Stimulated activated CD8-positive, alpha-beta memory T cell treated with anti-CD3 and anti-CD28 coated beads, Interleukin-4, amount 100 ng/mL, for 1 hour (primary cell): Measurements from ENCODE around the gene DLL4.
A peak's percentile ranks its signal among the peaks of the same experiment; 100 is the strongest.

Experiments
- DNase-seq, 2 donors: peaks; one replicate each; pipeline ENCODE4 v3.0.0-alpha.2; 2020; ENCODE audit warnings: low read depth in 2 of 2, low spot score in 1 of 2

DLL4 gene

DNA sequence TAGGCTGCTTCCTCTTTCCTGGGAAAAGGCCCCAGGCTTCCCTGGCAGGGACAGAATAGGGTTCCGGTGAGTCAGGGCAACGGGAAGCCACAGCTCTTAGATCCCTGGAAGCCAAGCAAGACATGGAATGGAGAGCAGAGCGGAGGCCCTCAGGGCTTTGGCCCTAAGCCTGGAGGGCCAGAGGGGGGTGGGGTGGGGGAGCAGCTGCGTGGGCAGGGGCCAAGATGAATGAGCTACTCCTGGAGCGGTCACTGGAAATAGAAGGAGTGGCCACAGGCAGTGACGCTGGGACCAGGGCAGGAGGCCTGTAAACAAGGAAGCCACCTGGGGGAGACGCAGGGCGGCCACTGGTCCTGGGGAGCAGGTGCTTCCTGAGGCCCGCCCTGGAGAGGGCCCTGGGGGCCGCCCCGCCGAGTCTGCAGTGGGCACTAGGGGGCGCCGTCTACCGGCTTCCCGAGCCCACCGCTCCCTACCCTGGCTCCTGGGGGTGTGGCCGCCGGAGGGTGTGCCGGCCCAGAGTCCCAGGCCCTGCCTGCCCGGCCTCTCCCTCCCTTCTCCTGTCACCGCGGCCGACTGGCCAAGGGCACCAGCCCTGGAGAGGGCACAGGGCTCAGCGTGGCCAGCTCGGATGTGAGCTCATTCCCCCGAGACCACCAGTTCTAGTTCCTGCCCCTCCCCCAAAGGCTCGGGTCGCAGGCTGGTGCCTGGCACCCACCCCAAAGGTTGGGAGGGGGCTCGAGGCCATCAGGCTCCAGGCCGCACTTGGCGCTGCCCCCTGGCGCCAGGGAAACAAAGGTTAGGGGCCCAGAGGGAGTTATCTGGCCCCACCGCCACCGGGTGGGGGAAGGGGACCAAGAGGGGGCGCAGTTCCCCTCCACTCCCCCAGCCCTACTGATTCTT is 22.8 kb upstream of the DLL4 start:
- DNase-seq: peak in 1 of 2 donors; percentile 60

DNA sequence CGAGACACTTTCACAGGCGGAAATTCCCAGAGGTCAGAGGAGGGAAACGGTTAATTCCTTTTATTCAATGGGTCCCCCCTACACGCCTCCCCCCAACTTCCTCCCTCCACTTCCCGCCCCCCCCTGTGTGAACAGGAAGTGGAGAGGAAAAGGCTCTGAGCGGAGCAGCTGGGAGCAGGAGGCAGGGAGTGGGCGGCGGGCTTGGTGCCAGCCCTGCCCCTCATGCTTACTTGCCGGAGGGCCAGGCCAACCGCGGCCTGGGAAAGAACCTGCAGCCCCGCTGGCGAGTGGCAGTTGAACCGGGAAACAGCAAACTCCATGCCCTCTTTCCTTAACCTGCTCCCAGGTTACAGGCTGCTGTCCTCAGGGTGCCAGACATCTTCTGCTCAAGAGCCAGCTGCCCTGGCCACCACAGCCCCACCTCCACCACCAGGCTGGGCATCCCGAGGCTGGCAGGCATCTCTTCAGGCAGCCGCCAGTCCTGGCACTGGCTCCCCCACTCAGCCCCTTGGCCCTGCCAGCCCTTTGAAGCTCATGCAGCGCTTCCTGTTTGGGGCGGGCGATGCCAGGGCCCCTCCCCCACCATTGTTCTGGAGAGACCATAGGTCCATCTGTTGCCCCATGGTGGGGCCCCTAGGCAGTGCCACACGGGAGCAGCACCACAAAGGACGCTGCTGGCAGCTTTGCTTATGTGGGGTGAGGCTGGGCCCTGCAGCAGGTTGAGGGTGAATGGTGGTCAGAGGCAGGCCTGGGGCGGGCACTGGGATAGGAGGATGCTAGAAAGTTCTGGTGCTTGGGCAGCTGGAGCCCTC is 21.9 kb upstream of the DLL4 start:
- no peak for DNase-seq

DNA sequence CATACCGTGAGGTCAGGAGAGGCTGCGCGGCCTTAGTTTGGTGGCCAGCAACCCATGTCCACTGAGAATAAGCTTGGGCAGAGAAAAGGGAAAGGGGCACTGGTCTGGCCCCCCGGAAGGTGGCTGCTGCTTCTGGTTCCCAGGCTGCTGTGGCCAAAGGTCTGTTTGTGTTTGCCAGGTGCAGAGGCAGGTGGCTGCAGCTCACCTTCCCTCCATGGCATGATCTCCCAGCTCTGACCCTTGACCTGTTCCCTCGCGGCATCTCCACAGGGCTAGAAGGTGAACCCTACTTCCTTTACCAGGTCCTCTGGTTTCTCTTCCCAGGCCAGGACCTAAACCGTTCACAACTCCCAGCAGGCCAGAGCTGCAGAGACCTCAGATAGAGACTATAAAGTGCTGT is 21.0 kb upstream of the DLL4 start:
- DNase-seq: no peak

DNA sequence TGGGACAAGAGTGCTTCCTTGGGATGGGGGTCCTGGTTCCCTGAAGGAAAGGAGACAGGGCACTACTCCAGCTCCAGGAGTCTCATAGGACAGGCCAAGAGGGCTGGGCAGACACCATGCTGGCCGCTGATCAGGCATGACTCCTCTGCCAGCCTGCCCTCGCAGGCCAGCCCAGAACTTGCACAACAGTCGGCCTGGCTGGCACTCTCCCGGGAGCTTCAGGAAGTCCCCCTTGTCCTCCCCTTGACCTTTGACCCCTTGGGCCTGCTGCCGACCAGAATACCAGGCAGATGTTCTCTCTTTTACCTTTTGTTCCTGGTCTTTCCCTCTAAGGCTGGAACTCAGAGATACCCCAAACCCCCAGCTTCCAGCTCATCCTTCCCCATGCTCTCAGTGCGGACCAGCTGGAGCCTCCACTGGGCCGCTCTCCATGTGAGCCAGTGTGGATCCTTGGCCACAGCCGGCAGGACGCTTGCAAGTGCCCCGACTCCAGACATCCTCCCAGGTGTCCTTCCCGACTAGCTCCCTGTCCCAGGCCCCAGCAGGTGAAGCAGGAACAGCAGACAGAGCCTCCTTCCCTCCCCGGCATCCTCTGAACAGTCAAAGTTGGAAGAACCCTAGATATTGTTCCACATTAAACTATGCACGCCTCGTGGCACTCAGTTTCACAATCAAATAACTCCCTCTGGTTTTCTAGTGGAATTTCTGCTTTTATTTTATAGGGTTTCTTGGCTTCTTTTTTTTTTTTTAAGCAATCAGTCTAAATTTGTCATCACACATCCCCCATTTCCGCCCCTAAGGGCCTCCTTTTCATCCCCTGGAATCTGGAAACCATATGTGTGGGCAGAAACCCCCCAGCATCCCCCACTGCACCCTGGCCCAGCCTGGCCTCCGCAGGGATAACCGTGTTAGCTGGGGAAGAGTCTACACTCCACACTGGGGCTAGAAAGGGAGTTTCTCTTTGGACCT is 19.2 kb upstream of the DLL4 start:
- DNase-seq: no peak

DNA sequence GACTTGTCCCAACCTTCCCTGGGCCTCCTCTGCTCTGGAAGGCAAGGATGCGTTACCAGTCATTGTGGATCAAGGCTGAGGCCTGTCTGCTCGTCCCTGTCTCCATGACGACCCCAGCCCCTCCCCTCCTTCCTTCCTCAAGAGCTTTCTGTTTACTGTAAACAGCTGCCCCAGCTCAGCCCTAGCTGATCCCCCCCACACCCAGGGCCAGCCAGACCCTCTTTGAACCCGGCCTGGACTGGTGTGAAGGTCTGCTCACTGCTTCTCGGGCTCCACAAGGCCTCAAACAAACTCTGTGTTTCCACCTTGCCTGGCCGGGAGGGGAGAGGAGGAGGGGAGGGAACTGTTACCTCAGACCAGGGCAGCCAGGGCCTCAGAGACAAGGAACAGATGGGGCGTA is 18.0 kb upstream of the DLL4 start:
- no peak for DNase-seq

DNA sequence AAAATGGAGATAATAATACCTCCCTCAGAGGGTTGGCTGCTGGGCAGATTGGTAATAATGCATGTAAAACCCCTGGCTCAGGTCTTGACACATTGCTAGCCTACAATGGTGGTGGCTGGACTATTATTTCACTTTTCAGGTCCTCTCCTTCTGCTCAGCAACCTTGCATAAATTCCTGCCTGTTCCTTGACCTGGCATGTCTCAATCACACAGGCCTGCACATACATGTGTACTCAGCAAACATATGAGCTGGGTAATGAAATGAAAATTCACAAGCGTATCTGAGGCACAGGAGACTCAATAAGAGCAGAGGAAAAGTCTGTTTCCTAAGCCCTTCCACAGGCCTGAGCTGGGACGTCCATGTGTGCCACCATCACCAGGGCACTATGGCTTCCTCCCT is 17.4 kb upstream of the DLL4 start:
- DNase-seq: no peak

DNA sequence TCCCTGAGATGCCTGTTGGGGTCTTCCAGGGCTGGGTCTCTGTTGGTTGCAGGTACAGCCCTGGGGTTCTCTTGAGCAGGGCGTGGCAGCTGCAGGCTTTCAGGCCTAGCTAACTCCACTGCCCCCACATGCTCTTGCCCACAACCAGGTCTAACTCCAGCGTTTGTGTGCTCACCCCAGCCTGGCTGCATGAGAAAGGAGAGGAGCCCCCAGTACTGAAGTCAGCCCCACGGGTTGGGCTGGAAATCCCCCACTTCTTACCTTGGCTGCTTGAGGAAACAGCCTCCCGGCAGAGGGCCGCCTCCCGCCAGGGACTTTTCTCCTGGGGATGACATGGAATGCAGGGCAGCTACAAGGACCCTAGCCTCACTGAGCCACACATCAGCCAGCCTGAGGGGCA is 16.7 kb upstream of the DLL4 start:
- DNase-seq: no peak

DNA sequence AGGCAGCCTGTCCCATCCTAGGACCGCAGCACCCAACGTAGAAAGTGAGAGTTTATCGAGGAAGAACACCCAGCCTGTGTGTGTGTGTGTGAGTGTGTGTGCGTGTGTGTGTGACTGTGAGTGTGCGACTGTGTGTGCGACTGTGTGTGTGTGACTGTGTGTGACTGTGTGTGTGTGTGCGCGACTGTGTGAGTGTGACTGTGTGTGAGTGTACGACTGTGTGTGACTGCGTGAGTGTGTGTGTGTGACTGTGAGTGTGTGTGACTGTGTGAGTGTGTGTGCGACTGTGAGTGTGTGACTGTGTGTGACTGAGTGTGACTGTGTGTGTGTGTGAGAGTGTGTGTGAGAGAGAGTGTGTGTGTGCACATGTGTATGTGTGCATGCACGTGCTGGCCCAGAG is 15.1 kb upstream of the DLL4 start:
- DNase-seq: no peak

DNA sequence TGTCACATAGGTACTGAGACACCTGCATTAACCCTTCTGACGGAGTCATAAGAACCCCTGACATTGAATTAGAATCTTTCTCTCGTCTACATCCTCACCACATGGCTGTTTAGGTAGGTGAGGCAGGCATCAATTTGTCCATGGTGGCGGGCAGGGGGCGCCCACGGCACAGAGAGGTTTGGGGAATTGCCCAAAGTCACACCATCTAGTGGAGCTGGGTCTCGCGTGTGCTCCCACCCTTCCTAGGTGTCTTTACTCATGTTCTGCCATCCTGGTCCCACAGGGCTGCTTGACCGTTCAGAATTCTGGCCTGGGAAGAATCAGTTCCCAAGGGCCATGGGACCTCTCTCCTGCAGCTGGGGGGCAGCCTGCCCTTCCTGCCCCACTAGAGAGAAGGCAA is 14.7 kb upstream of the DLL4 start:
- no peak for DNase-seq

DNA sequence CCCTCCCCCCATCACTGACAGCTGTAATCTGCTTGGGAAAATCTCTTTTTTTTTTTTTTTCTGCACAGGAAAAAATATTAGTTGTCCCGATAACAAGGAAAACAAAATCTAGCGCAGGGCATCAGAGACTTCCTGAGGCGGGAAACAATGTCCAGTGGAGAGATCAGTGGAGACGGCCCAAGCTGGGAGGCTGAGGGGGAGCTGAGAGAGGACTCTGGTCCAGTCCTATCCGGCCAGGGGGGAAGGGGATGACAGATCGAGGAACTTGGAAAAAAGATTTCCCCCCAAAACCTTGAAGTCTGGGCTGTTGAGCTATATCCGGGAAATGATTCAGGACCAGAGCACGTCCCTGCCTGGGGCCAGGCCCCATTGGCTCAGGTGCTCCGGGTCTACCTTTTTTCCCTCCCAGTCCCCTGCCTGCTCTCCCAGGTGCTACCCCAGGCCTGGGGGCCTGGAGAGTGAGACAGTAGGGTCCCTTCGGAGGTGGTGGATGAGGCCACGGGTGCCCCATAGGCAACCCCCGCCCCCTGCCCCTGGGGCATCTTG is 14.0 kb upstream of the DLL4 start:
- no peak for DNase-seq

DNA sequence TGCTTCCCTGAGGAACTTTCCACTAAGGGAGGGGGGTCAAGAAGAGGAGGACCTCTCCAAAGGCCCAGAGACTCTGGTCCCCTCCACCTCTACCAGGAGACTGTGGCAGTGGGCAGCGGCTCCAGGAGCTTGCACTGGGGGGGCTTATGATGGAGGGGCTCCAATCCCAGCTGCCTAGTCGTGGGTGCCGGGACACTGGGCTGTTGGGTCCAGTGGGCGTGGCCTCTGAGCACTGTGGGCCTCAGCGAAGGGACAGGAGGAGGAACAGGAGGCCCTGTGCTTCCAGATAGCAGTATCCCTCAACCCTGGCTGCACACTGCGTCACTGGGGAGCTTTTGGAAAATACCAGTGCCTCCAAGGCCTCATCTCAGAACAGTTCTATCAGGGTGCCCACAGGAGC is 13.5 kb upstream of the DLL4 start:
- no peak for DNase-seq

DNA sequence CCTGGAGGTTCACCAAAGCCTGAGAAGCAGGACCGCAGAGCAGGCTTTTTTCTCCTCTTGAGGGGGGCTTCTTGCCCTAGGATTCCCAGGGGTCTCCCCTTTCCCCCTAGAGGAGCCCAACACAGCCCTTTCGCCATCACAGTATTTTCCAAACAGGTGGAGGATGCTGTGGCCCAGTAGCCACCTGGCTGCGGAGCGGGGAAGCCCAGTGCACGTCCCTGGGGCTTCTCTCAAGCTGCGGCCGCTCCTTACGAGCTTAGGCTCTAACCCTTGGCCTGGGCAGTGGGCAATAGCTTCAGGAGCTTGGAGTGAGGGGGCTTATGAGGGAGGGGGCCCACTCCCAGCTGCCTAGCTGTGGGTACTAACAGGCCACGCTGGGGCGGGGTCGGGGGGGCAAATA is 11.6 kb upstream of the DLL4 start:
- no peak for DNase-seq

DNA sequence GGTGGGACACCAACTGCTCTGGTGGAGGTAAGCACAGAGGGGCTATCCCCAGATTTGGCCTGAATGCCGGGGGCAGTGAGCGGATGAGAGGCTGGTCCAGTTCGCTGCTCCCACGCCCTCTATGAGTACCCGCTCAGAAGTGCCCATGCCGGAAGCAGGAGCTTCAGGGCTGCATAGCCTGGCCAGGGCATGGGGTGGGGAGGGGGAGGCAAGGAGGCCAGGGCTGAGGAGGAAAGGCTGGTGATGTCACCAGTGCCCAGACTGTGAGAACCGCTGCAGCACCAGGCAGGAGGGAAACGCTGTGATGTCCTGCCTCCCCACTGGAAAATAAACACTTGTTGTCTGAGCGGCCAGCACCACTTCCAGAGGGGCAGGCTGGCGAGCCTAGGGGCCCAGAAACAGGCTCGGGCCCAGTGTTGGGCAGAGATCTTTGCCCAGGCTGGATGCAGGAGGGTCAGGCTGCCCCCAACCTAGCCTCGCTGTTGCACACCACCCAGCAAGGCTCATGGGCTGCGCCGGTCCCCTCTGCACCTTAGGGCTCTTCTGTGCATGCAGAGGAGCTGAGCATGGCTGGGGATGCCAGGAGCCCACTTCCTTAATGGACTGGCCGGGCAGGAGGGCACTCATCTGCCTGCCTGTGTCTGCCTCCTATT is 10.9 kb upstream of the DLL4 start:
- DNase-seq: no peak

DNA sequence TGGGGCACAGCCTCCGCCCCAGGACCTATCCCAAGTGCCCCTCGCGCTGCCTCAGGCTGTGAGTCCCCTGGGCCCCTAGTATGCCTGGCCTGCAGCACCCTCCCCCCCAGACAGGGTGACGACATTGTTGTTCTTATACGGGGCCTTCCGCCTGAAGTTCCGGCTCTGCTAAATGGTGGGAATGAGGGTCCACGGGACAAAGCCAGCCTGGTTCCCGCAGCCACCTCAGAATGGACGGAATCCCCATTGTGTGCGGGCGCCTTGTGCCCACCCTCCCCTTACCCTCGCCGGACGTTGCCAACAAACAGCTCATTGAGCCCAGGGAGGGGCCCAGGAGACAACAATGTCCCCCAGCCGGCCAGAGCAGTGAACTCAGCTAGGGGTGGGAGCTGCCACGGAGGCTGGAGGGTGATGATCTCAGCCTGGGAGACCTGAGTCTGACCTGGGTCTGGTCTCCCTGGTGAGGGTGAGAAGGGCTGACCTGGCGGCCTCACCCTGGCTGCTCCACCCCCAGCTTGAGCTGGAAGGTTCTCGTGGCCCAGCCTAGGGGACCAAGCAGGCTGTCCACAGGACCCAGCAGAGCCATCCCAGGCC is 10.2 kb upstream of the DLL4 start:
- no peak for DNase-seq

DNA sequence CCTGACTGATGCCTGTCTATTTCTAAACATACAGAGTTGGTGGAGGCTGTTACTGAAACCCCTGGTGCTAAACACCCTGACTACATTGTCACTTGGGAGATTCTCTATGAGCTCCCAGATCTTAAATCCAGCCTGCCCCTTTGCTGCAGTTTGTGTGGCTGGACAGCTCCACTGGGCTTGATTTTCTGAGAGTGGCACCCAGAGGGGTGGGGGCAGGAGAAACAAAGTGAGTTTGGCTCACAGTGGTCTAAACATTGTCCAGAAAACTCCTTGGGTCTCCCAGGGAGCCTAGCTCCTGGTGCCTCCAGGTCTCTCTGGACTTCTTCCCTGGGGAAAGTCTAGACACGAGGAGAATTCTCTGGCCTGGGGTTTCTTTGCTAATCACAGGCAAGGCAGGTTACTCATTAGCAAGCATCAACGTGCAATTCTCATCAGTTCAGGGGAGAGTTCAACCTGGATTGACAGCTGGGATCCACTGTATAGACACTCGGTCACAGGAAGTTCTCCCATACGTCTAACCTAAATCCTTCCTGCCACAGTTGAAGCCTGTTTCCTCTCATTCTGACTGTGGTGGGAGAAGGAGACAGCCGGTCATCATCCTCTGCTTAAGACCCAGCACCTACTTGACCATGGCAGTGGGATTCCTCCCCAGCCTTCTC is 7.1 kb upstream of the DLL4 start:
- no peak for DNase-seq

DNA sequence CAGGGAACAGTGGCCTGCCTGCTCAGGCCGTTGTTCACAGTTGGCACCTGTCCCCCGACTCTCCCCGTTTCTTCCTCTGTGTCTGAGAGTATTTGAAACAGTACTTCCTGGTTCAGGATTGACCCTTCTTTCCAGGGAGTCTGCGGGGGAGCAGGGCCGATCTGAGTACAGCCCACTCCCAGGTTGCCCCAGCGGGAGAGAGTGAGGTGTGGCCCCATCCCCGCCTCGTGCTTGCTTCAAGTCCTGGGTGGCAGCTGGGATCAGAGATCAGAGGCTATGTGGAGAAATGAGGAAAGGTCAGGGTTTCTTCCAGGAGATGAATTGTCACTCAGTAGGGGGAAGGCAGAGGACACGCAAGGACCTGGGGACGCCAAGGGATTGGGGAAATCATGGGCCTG is 6.5 kb upstream of the DLL4 start:
- no peak for DNase-seq

DNA sequence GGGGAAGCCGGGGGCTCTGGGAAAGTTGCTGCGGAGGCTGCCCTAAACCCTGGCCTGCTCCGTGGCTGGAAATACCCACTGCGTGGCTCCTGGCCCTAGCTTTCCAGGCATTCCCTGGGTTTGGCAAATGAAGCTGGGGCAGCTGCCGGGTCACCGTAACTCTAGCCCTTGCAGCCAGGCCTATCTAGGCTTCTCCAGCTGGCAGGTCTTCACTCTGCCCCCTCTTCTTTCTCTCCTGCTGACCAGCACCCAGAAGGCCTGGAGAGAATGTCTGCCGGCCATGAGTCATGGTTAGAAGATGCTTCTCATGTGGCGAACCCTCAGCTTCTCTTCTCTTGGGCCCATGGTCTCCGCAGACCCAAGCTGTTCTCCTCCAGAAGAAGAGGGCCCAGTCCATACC is 5.6 kb upstream of the DLL4 start:
- DNase-seq: no peak

DNA sequence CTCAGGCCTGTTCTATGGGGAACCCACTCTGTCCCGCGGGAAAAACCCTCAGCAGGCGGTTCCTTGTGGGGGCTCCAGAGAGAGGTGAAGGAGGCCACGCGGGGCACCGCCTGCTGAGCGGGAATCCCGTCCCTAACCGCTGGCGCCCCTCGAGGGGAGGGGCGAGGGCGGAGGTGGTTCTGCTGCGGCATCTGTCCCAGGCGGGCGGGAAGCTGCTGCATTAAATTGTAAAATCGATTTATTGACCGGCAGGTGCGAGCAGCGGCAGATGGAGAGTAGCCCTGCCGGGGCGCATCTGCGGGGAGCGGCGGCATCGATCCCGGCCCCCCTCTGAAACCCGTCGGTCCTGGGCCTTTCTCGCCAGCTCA is 3.7 kb upstream of the DLL4 start:
- DNase-seq: no peak

DNA sequence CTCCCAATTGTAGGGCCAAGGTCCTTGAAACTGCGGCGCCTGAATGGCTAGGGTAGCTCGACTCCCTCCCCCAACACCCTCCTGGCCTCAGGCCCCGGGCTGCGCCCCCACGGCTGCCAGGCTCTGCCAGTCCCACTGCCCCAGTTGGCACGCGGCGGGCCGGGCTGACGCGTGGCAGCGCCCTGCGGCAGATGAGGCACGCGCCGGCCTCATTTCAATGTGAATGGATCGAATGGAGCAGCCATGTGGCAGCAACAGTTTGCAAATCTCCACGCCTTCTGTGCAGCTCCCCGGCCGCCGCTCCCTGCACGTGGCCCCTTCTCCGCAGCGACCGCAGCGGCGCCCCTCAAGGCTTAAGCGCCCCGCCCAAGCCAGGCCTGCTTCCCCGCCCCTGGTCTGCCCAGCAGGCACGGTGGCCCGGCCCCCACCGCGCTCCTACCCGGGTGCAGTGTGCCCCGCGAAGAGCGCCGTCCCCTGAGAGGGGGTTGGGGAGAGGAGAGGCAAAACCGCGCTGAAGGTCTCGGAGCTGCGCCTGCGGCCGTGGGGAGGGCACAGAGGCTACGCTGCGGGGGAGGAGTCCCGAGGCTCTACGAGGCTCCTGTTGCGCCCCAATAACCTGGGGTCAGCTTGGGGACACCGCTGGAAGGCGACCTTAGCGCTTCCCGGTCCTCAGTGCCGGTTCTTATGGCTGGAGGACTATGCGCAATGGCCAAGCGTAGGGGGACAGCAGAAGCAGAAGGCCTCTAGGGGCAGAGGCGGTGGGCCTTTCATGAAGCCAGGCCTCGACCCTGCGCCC is 3.1 kb upstream of the DLL4 start:
- no peak for DNase-seq
